ENCODE results near the gene IGBP1.
"Not testable (repeated sequence)": the region's sequence is repeated elsewhere in the genome, so short reads cannot be mapped to it uniquely, and the experiment has no call there.

Gene IGBP1

GRCh38 chrX:70089604-70090297, 43.5 kb upstream of the IGBP1 start:
- H2AFZ ChIP-seq = no peak overlapping the region
- no peaks in the 10 kb centered on the region for H3K9me3 ChIP-seq (ENCODE audit: control insufficient read depth, low read length)
- H3K4me3 ChIP-seq (ENCODE audit: low read depth, low read length) = no peak overlapping the region
- no peak for TF ChIP-seq CTCF (IDR thresholded peaks at IDR 0.05)
- no peaks in the 10 kb centered on the region for H3K27me3 ChIP-seq (ENCODE audit: control insufficient read depth, insufficient read depth, low read length)
- H3K79me2 ChIP-seq = no peaks in the 10 kb centered on the region
- no peaks in the 10 kb centered on the region for H3K4me1 ChIP-seq
- no peak overlapping the region for H3K9ac ChIP-seq
- H3K27ac ChIP-seq = no peak overlapping the region
- no peaks in the 10 kb centered on the region for H3K36me3 ChIP-seq (ENCODE audit: control insufficient read depth, insufficient read depth, low read length)
- no peak overlapping the region for H3K4me2 ChIP-seq (ENCODE audit: low read length)

- H3K27me3 ChIP-seq (ENCODE audit: control insufficient read depth, insufficient read depth, low read length) = no peaks in the 10 kb centered on the region
- no peak for TF ChIP-seq CTCF (IDR thresholded peaks at IDR 0.05)
- no peak overlapping the region for H3K4me2 ChIP-seq (ENCODE audit: low read length)
These were observed 41.0 kb upstream of the IGBP1 start for GRCh38 chrX:70092247-70092646.

GRCh38 chrX:70096052-70096451, 37.2 kb upstream of the IGBP1 start:
- Histone ChIP-seq H3K4me1 (no peaks in the 10 kb centered on the region), H2AFZ (no peak overlapping the region), H3K4me2 (ENCODE audit: low read length) (no peak overlapping the region), H3K36me3 (ENCODE audit: control insufficient read depth, insufficient read depth, low read length) (no peaks in the 10 kb centered on the region), H3K79me2 (no peaks in the 10 kb centered on the region), H3K4me3 (ENCODE audit: low read depth, low read length) (no peak overlapping the region), H3K27me3 (ENCODE audit: control insufficient read depth, insufficient read depth, low read length) (no peaks in the 10 kb centered on the region), H3K9ac (no peak overlapping the region), H3K9me3 (ENCODE audit: control insufficient read depth, low read length) (no peaks in the 10 kb centered on the region), H3K27ac (no peak overlapping the region)
- no peak for TF ChIP-seq CTCF (IDR thresholded peaks at IDR 0.05)

More at GRCh38 chrX:70092247-70092646, 41.0 kb upstream of the IGBP1 start:
- H3K9me3 ChIP-seq (ENCODE audit: control insufficient read depth, low read length) = no peaks in the 10 kb centered on the region
- H3K4me3 ChIP-seq (ENCODE audit: low read depth, low read length) = no peak overlapping the region
- no peaks in the 10 kb centered on the region for H3K36me3 ChIP-seq (ENCODE audit: control insufficient read depth, insufficient read depth, low read length)
- H3K4me1 ChIP-seq = no peaks in the 10 kb centered on the region
- no peak overlapping the region for H2AFZ ChIP-seq
- H3K9ac ChIP-seq = no peak overlapping the region
- no peaks in the 10 kb centered on the region for H3K79me2 ChIP-seq
- H3K27ac ChIP-seq = no peak overlapping the region

- no peak overlapping the region for H3K27ac ChIP-seq
- H3K4me2 ChIP-seq (ENCODE audit: low read length) = no peak overlapping the region
- no peaks in the 10 kb centered on the region for H3K9me3 ChIP-seq (ENCODE audit: control insufficient read depth, low read length)
- H3K4me3 ChIP-seq (ENCODE audit: low read depth, low read length) = no peak overlapping the region
- H3K9ac ChIP-seq = no peak overlapping the region
- TF ChIP-seq CTCF (IDR thresholded peaks at IDR 0.05) = no peak
- H3K36me3 ChIP-seq (ENCODE audit: control insufficient read depth, insufficient read depth, low read length) = no peaks in the 10 kb centered on the region
- no peaks in the 10 kb centered on the region for H3K27me3 ChIP-seq (ENCODE audit: control insufficient read depth, insufficient read depth, low read length)
- no peaks in the 10 kb centered on the region for H3K79me2 ChIP-seq
- no peak overlapping the region for H2AFZ ChIP-seq
- H3K4me1 ChIP-seq = no peaks in the 10 kb centered on the region
These were observed 28.0 kb upstream of the IGBP1 start for GRCh38 chrX:70105229-70105628.

GRCh38 chrX:70111436-70112026, 21.7 kb upstream of the IGBP1 start:
- not testable (repeated sequence) for H3K4me2 ChIP-seq (ENCODE audit: low read length); H3K27ac ChIP-seq; H3K9ac ChIP-seq; H3K27me3 ChIP-seq (ENCODE audit: control insufficient read depth, insufficient read depth, low read length); H3K4me3 ChIP-seq (ENCODE audit: low read depth, low read length); H3K4me1 ChIP-seq; H3K79me2 ChIP-seq; H3K9me3 ChIP-seq (ENCODE audit: control insufficient read depth, low read length); H2AFZ ChIP-seq; H3K36me3 ChIP-seq (ENCODE audit: control insufficient read depth, insufficient read depth, low read length)

Data from parathyroid adenoma (tissue), 2 donors.